GM12878 (cell line): ENCODE measurements around the gene C6orf62. TPM values are rescaled to one million over a fixed set of nuclear protein-coding genes. Genes with fewer than 3 reads are reported as not detected.

Source experiments
- ATAC-seq: fragments of 200-7000 bp; cut with Tn5 transposase; 3 replicates; pipeline ENCODE4 v1.9.1; 2020; ENCODE audit warnings: mild to moderate bottlenecking, moderate library complexity
- BruUV-seq: library from RNA; stranded (reverse); fragments of 400-500 nt; replicated peaks from 2 replicates; lab custom pipeline; 2021; lab: Mats Ljungman, UMichigan
- CTCF ChIA-PET: fragments of 300-600 bp; sonication (Branson Sonifier 250); formaldehyde crosslinking; extraction: SDS; loops from one replicate; lab custom pipeline; 2021; ENCODE audit warnings: inconsistent platforms; lab: Yijun Ruan, JAX
- POLR2A ChIA-PET: fragments of 350-600 bp; formaldehyde crosslinking; extraction: SDS; loops from one replicate; lab custom pipeline; 2021; ENCODE audit warnings: inconsistent platforms; lab: Charles Lee
- RAD21 ChIA-PET: fragments of 300-600 bp; sonication (Branson Sonifier 250); formaldehyde crosslinking; loops from one replicate; lab custom pipeline; 2023; ENCODE audit warnings: antibody characterized with exemption; ENCODE audit not compliant: unreplicated experiment; lab: Charles Lee
- SMC1A ChIA-PET: fragments of 300-600 bp; sonication (Branson Sonifier 250); formaldehyde crosslinking; loops from one replicate; lab custom pipeline; 2023; ENCODE audit not compliant: unreplicated experiment, uncharacterized antibody; lab: Charles Lee
- DNase-seq: peaks from one replicate; pipeline ENCODE4 v3.0.0-alpha.2; 2011; ENCODE audit warnings: low read depth, low spot score
- FAIRE-seq: peaks from 3 replicates; lab custom pipeline; 2011; peaks lifted over from hg19 to GRCh38; lab: Jason Lieb, UNC
- H2AFZ ChIP-seq: 2 replicates; pipeline ENCODE4 v1.6.0; 2011; ENCODE audit warnings: low read depth, low read length, control low read depth; ENCODE audit not compliant: control insufficient read depth
- H3K27ac ChIP-seq: 2 replicates; pipeline ENCODE4 v1.5.1; 2011; ENCODE audit warnings: control low read depth; ENCODE audit not compliant: control insufficient read depth, insufficient read depth
- H3K27me3 ChIP-seq, 2 experiments: replicated peaks in 1 of 2; 2 replicates each; pipeline versions ENCODE4 v1.6.0 to v1.6.1; 2011; ENCODE audit warnings: low read length in 1 of 2; ENCODE audit not compliant: control insufficient read depth in 2 of 2, insufficient read depth in 2 of 2
- H3K36me3 ChIP-seq, 2 experiments: 2 replicates each; pipeline ENCODE4 v1.5.1; 2011; ENCODE audit warnings: low read length in 1 of 2; ENCODE audit not compliant: control insufficient read depth in 2 of 2, insufficient read depth in 2 of 2
- H3K4me1 ChIP-seq: 2 replicates; pipeline ENCODE4 v1.6.1; 2011; ENCODE audit warnings: mild to moderate bottlenecking, low read length, moderate library complexity, mixed read lengths; ENCODE audit not compliant: control insufficient read depth, insufficient read depth
- H3K4me2 ChIP-seq: 2 replicates; pipeline ENCODE4 v1.6.0; 2011; ENCODE audit warnings: control low read depth; ENCODE audit not compliant: control insufficient read depth, insufficient read depth
- H3K4me3 ChIP-seq: fragments of 200-600 bp; sonication (generic); 2 replicates; pipeline ENCODE4 v1.5.1; 2016
- H3K79me2 ChIP-seq: 2 replicates; pipeline ENCODE4 v1.6.0; 2011; ENCODE audit warnings: low read length; ENCODE audit not compliant: control insufficient read depth, insufficient read depth
- H3K9ac ChIP-seq: 2 replicates; pipeline ENCODE4 v1.8.0; 2011; ENCODE audit warnings: low read length, control low read depth, mixed read lengths; ENCODE audit not compliant: control insufficient read depth, insufficient read depth
- H3K9me3 ChIP-seq: replicated peaks from 3 replicates; pipeline ENCODE4 v1.5.1; 2011; ENCODE audit warnings: mild to moderate bottlenecking, low read length; ENCODE audit not compliant: control insufficient read depth, insufficient read depth
- H4K20me1 ChIP-seq: 2 replicates; pipeline ENCODE4 v1.6.0; 2011; ENCODE audit not compliant: control insufficient read depth, insufficient read depth
- BCL11A ChIP-seq: IDR thresholded peaks from 2 replicates; pipeline ENCODE4 v1.6.1; 2011; ENCODE audit warnings: low read depth, low read length
- EP300 ChIP-seq, 2 experiments: fragments of 150-350 bp in 1 of 2; IDR thresholded peaks; 2 replicates each; pipeline ENCODE4 v1.6.1; 2011 to 2012; ENCODE audit warnings: low read depth in 2 of 2, low read length in 2 of 2, borderline replicate concordance in 1 of 2, improper control_type of control experiment in 1 of 2, inconsistent platforms in 1 of 2; ENCODE audit not compliant: control insufficient read depth in 1 of 2
- ETV6 ChIP-seq, 2 experiments: fragments of 450-650 bp in 1 of 2; IDR thresholded peaks in 1 of 2; conservative IDR thresholded peaks in 1 of 2; 2 replicates each; pipeline ENCODE4 v1.6.1; 2014; ENCODE audit warnings: antibody characterized with exemption in 1 of 2, borderline replicate concordance in 1 of 2, low read depth in 1 of 2, mild to moderate bottlenecking in 1 of 2, moderate library complexity in 1 of 2
- HDAC6 ChIP-seq: fragments of 200-600 bp; sonication (generic); IDR thresholded peaks from one replicate; pipeline ENCODE4 v1.8.0; 2017; ENCODE audit warnings: antibody characterized with exemption; ENCODE audit not compliant: unreplicated experiment
- IRF5 ChIP-seq: fragments of 450-650 bp; IDR thresholded peaks from 2 replicates; pipeline ENCODE4 v1.6.1; 2017; ENCODE audit warnings: borderline replicate concordance
- JUNB ChIP-seq: IDR thresholded peaks from 2 replicates; pipeline ENCODE4 v1.6.1; 2016; ENCODE audit warnings: antibody characterized with exemption, mild to moderate bottlenecking
- JUND ChIP-seq: IDR thresholded peaks from 2 replicates; pipeline ENCODE4 v1.6.1; 2012; ENCODE audit warnings: low read depth, mild to moderate bottlenecking, low read length, improper control_type of control experiment, moderate library complexity
- MTA3 ChIP-seq: IDR thresholded peaks from 2 replicates; pipeline ENCODE4 v1.6.1; 2012; ENCODE audit warnings: low read length, inconsistent platforms, borderline replicate concordance
- RAD51 ChIP-seq: fragments of 450-650 bp; IDR thresholded peaks from 2 replicates; pipeline ENCODE4 v1.6.1; 2016; ENCODE audit warnings: moderate library complexity, mild to moderate bottlenecking, inconsistent platforms
- RELA ChIP-seq: fragments of 450-650 bp; IDR thresholded peaks from 2 replicates; pipeline ENCODE4 v1.8.0; 2014; ENCODE audit warnings: borderline replicate concordance; ENCODE audit not compliant: partially characterized antibody
- SIX5 ChIP-seq: IDR thresholded peaks from 2 replicates; pipeline ENCODE4 v1.6.1; 2011; ENCODE audit warnings: mild to moderate bottlenecking, low read depth, low read length, moderate library complexity; ENCODE audit not compliant: severe bottlenecking
- SREBF2 ChIP-seq: IDR thresholded peaks from 2 replicates; pipeline ENCODE4 v1.6.1; 2012; ENCODE audit warnings: mild to moderate bottlenecking, low read length
- SRF ChIP-seq, 2 experiments: IDR thresholded peaks; 2 replicates each; pipeline ENCODE4 v1.6.1; 2011; ENCODE audit warnings: low read depth in 2 of 2, low read length in 2 of 2, mild to moderate bottlenecking in 1 of 2, moderate library complexity in 1 of 2
- SUPT20H ChIP-seq: IDR thresholded peaks from 2 replicates; pipeline ENCODE4 v1.6.1; 2011; ENCODE audit warnings: low read depth, mild to moderate bottlenecking, low read length, moderate library complexity, borderline replicate concordance; ENCODE audit not compliant: control insufficient read depth
- TAF1 ChIP-seq: IDR thresholded peaks from 2 replicates; pipeline ENCODE4 v1.6.1; 2011; ENCODE audit warnings: mild to moderate bottlenecking, low read depth, low read length, borderline replicate concordance
- USF1 ChIP-seq: IDR thresholded peaks from 2 replicates; pipeline ENCODE4 v1.6.1; 2011; ENCODE audit warnings: borderline replicate concordance, low read depth, mild to moderate bottlenecking, moderate library complexity, mixed read lengths, low read length; ENCODE audit not compliant: insufficient read depth; ENCODE audit errors: extremely low read length
- ZNF24 ChIP-seq: fragments of 450-650 bp; IDR thresholded peaks from 2 replicates; pipeline ENCODE4 v1.6.1; 2017; ENCODE audit warnings: antibody characterized with exemption, mild to moderate bottlenecking
- ZNF384 ChIP-seq: IDR thresholded peaks from 2 replicates; pipeline ENCODE4 v1.6.1; 2012; ENCODE audit warnings: low read depth, mild to moderate bottlenecking, low read length, improper control_type of control experiment, borderline replicate concordance
- WGBS: methylation state at CpG from one replicate; pipeline ENCODE4 v1.1.6; 2016; ENCODE audit warnings: low lambda C conversion rate; ENCODE audit not compliant: insufficient replicate concordance, insufficient coverage; ENCODE audit errors: missing lambda C conversion rate; 5-methylcytosine and 5-hydroxymethylcytosine counted together
- in situ Hi-C: fragments of 300-500 bp; cut with MboI; formaldehyde crosslinking; loops from 9 replicates; pipeline ENCODE4 v1.14.3; 2018; ENCODE audit warnings: mixed read lengths
- intact Hi-C: fragments of 100-400 bp; cut with micrococcal nuclease; formaldehyde crosslinking; loops from one replicate; pipeline ENCODE4 v1.14.2; 2022; ENCODE audit not compliant: unreplicated experiment
- polyA plus RNA-seq, 11 experiments: library from polyadenylated mRNA; depleted of rRNA in 4 of 11; unstranded in 6 of 11; stranded (reverse) in 5 of 11; fragments of >200 nt; fragmentation: Nextera tagmentation in 4 of 11; fragmentation: Illumina TruSeq in 1 of 11; extraction: Ambion mirVana in 4 of 11; extraction: Trizol in 1 of 11; gene quantifications; 1 replicate in 1 of 11; 2 replicates in 10 of 11; pipeline versions ENCODE4 v1.2.1 to v1.2.3, GENCODE V29; 2011 to 2016; ENCODE audit warnings: inconsistent platforms in 2 of 11, missing spikeins in 2 of 11, low read depth in 1 of 11
- total RNA-seq, 4 experiments: library from RNA; depleted of rRNA in 3 of 4; stranded (reverse); fragments of >200 nt in 3 of 4; fragmentation: Illumina TruSeq in 1 of 4; extraction: Trizol in 1 of 4; gene quantifications; 2 replicates each; pipeline versions ENCODE4 v1.2.1 to v1.2.3, GENCODE V29; 2013 to 2021
- TF ChIP-seq, protein P1 (sequence below): IDR thresholded peaks from 2 replicates; pipeline ENCODE4 v1.6.1; 2011; ENCODE audit warnings: mild to moderate bottlenecking, low read depth, low read length, moderate library complexity; ENCODE audit not compliant: insufficient replicate concordance

C6orf62 gene
- total and polyA plus RNA-seq, 10 of the 15 experiments (the other 5 are each of a cell fraction or from before 2014, with no cell fraction given): 55.6 to 565 (median 126) TPM

DNA sequence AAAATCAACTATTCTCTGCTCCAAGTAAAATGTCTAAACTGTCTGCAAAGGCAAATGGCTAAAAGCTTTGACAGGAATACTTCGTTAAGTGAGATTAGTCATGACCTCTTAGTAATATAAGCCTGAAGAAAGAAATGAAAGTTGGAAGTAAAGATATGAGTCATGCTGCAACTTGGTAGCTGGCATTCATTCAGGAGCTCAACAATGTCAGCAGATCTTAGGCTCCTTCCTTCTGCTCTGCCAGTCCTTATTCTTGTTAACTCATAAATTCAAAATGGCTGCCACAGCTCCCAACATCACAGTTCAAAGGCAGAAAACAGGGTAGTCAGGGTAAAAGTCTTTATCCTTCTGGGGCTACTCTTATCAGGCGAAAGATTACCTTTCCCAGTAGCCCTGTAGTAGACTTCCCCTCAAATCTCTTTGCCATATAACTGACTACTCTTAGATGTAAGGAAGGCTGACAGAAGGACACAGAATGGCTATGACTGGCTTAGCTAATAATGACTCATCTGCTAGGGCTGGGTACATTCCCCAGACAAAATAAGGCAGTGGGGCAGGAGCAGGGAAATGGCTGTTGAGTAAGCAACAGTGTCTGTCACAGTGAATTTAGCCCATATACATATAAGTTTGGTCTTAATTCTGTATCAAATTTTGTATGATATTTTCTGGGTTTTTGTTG is 24.4 kb upstream of the C6orf62 start:
- ATAC-seq (peak; percentile 95), DNase-seq (peak; percentile 81), FAIRE-seq (peak; percentile 89)
- ChIA-PET POLR2A (interaction anchor here (0.6 to 1.7 kb wide), 6 partner anchors 20 to 36 kb away, joined by 3 to 17 read pairs (median 4); partner anchors contain the start of gene C6orf62), SMC1A (interaction anchor here (0.8 to 1.9 kb wide), 16 partner anchors 10 to 248 kb away, joined by 3 to 17 read pairs (median 4); partner anchors contain the start of genes C6orf62 and GMNN), CTCF (interaction anchor here (0.6 to 2.1 kb wide), 9 partner anchors 10 to 284 kb away, joined by 3 to 10 read pairs (median 4); partner anchors contain the start of gene C6orf62), RAD21 (interaction anchor here (0.9 to 1.9 kb wide), 9 partner anchors 15 to 219 kb away, joined by 3 to 12 read pairs (median 4); partner anchors contain the start of gene C6orf62)
- Histone ChIP-seq H3K27me3 (no peaks in the 10 kb centered on the region), H4K20me1 (no peaks in the 10 kb centered on the region), H3K27ac (peak overlapping the region; percentile 71), H3K4me1 (peaks cover 17% of the 10 kb centered on the region), H2AFZ (peak overlapping the region; percentile 66), H3K79me2 (no peaks in the 10 kb centered on the region), H3K4me2 (peak overlapping the region; percentile 73), H3K9me3 (no peaks in the 10 kb centered on the region), H3K36me3 (no peaks in the 10 kb centered on the region), H3K9ac (0 out of 2 replicates have a peak overlapping the region, but pooled peaks have one; percentile 5), H3K4me3 (peak overlapping the region; percentile 16; the same call in 1 of the 2 replicates)
- in situ Hi-C loops (no loop called here), intact Hi-C loops (loop anchor here (1.0 to 2.0 kb wide), 2 partner anchors 22 to 31 kb away; partner anchors contain the start of gene GMNN)
- BruUV-seq: no TSS peak
- WGBS: 0% methylated on average over 2 of the region's 2 CpGs
- TF ChIP-seq RELA: no peak
- TF ChIP-seq SREBF2: no peak
- peak in 1 of 2 experiments; percentile 68; a peak in 2 of 4 replicates for TF ChIP-seq ETV6 (conservative IDR thresholded peaks at IDR 0.05 in 1 of 2, IDR thresholded peaks at IDR 0.05 in 1 of 2; ENCODE audit: borderline replicate concordance in 1 of 2, low read depth in 1 of 2)
- TF ChIP-seq, protein P1, sequence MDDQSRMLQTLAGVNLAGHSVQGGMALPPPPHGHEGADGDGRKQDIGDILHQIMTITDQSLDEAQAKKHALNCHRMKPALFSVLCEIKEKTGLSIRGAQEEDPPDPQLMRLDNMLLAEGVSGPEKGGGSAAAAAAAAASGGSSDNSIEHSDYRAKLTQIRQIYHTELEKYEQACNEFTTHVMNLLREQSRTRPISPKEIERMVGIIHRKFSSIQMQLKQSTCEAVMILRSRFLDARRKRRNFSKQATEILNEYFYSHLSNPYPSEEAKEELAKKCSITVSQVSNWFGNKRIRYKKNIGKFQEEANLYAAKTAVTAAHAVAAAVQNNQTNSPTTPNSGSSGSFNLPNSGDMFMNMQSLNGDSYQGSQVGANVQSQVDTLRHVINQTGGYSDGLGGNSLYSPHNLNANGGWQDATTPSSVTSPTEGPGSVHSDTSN: no peak
- peak; percentile 77 for TF ChIP-seq JUND
- TF ChIP-seq ZNF384: no peak
- peak in 1 of 2 experiments; percentile 53; a peak in 1 of 4 replicates for TF ChIP-seq EP300 (IDR thresholded peaks at IDR 0.05; ENCODE audit: borderline replicate concordance in 1 of 2, control insufficient read depth in 1 of 2, low read depth in 2 of 2, low read length in 2 of 2)
- TF ChIP-seq JUNB: peak; percentile 94
- no peak for TF ChIP-seq RAD51
- no peak for TF ChIP-seq IRF5
- TF ChIP-seq ZNF24: peak; percentile 92
- 0 out of 2 replicates have a peak, but pooled peaks have one; percentile 36 for TF ChIP-seq TAF1
- no peak for TF ChIP-seq USF1
- TF ChIP-seq BCL11A: peak; percentile 81
- no peak for TF ChIP-seq SUPT20H
- TF ChIP-seq MTA3: no peak
- TF ChIP-seq HDAC6: no peak
- no peak for TF ChIP-seq SIX5
- 0 out of 4 replicates have a peak, but pooled peaks of 1 of the 2 experiments have one; percentile 43 for TF ChIP-seq SRF (IDR thresholded peaks at IDR 0.05; ENCODE audit: low read depth in 2 of 2, low read length in 2 of 2)
